Upper lobe of right lung (tissue), 1 donor: ENCODE results near the gene SAXO1. TPM values are rescaled to one million over a fixed set of nuclear protein-coding genes. Genes with fewer than 3 reads are reported as not detected.

Source experiments
- ATAC-seq: fragments of 200-7000 bp; cut with Tn5 transposase; one replicate; pipeline ENCODE4 v1.9.1; 2020; ENCODE audit warnings: mild to moderate bottlenecking, moderate library complexity
- DNase-seq: peaks from one replicate; pipeline ENCODE4 v3.0.0-alpha.2; 2020
- H3K27ac ChIP-seq: fragments of 200-600 bp; one replicate; pipeline ENCODE4 v1.8.0; 2022
- H3K27me3 ChIP-seq: fragments of 200-600 bp; one replicate; pipeline ENCODE4 v1.8.0; 2022; ENCODE audit warnings: mild to moderate bottlenecking
- H3K36me3 ChIP-seq: fragments of 200-600 bp; one replicate; pipeline ENCODE4 v1.8.0; 2022
- H3K4me1 ChIP-seq: fragments of 200-600 bp; one replicate; pipeline ENCODE4 v1.8.0; 2022
- H3K4me3 ChIP-seq: fragments of 200-600 bp; one replicate; pipeline ENCODE4 v1.8.0; 2022; ENCODE audit warnings: mild to moderate bottlenecking
- H3K9me3 ChIP-seq: fragments of 200-600 bp; one replicate; pipeline ENCODE4 v1.8.0; 2022
- intact Hi-C: fragments of 100-400 bp; cut with DNase I; formaldehyde crosslinking; loops from one replicate; pipeline ENCODE4 v1.11.0; 2022
- total RNA-seq: library from RNA; stranded (reverse); fragmentation: NEBNext Ultra II Directional; extraction: Animal tissue kit (Norgen Biotek cat#: 25700); gene quantifications from one replicate; pipeline ENCODE4 v1.2.1, GENCODE V29; 2021
- TF ChIP-seq, protein P1 (sequence below): fragments of 200-600 bp; IDR thresholded peaks from one replicate; pipeline ENCODE4 v1.8.0; 2022; ENCODE audit warnings: antibody characterized with exemption
- donor health status: DM: no; HTN: yes; CAD: no; lungs with severe emphysema.

Gene SAXO1
- total RNA-seq, 1 donor from 2014 or later, result 0.12 TPM

DNA sequence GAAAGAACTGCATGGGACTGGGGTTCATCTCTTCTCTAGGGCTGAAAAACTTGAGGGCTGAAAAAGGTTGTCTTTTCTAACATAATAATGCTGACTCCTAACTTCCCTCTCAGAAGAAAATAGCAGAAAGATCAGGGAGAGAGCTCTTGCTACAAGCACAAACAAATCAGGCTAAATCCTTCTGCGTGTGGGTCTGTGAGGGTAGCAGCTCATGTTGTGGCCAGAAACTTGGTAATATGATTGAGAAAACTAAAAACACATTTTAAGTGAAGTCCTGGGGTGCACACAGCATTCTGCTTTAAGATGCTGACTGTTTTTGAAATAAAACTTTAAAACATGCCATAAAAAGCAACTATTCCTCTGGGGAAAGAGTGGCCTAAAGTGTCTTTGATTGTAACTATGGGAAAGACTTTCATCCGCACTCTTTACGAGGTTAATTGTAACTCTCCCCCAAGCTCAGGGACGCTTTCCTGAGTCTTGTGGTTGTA is 56.7 kb downstream of the SAXO1 start:
- H3K36me3 ChIP-seq, result no peaks in the 10 kb centered on the region
- intact Hi-C loops, result no loop called here
- H3K4me1 ChIP-seq, result peaks cover 5% of the 10 kb centered on the region
- no peaks in the 10 kb centered on the region for H3K27me3 ChIP-seq
- TF ChIP-seq, protein P1, sequence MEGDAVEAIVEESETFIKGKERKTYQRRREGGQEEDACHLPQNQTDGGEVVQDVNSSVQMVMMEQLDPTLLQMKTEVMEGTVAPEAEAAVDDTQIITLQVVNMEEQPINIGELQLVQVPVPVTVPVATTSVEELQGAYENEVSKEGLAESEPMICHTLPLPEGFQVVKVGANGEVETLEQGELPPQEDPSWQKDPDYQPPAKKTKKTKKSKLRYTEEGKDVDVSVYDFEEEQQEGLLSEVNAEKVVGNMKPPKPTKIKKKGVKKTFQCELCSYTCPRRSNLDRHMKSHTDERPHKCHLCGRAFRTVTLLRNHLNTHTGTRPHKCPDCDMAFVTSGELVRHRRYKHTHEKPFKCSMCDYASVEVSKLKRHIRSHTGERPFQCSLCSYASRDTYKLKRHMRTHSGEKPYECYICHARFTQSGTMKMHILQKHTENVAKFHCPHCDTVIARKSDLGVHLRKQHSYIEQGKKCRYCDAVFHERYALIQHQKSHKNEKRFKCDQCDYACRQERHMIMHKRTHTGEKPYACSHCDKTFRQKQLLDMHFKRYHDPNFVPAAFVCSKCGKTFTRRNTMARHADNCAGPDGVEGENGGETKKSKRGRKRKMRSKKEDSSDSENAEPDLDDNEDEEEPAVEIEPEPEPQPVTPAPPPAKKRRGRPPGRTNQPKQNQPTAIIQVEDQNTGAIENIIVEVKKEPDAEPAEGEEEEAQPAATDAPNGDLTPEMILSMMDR, result no peak
- ATAC-seq (no peak), DNase-seq (no peak)
- H3K27ac ChIP-seq, result no peak overlapping the region
- H3K9me3 ChIP-seq, result no peaks in the 10 kb centered on the region
- H3K4me3 ChIP-seq, result peak overlapping the region; percentile 12

DNA sequence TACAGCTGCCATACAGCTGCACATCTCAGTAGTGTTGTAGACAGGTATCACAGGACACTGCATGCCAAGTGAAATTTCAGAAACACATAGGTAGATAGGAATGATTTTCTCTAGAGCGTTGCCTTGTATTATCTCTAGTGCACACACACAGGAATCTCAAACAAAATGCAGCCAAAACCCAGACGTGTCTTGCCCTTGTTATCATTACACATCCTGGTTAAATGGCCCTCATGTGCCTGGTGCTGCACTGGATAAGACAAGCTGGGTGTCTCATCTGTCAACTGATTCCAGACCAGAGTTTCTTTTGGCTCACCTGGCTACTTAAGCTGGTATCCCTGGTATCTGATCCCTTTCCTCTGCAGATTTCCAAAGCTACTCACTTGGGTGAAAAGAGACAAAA is 59.7 kb downstream of the SAXO1 start:
- DNase-seq, result no peak
- no peaks in the 10 kb centered on the region for H3K4me1 ChIP-seq
- ATAC-seq, result no peak
- H3K27ac ChIP-seq, result no peak overlapping the region
- no peaks in the 10 kb centered on the region for H3K36me3 ChIP-seq
- H3K9me3 ChIP-seq, result no peaks in the 10 kb centered on the region
- H3K4me3 ChIP-seq, result no peak overlapping the region
- no peaks in the 10 kb centered on the region for H3K27me3 ChIP-seq
- TF ChIP-seq, protein P1, result no peak
- intact Hi-C loops, result no loop called here

DNA sequence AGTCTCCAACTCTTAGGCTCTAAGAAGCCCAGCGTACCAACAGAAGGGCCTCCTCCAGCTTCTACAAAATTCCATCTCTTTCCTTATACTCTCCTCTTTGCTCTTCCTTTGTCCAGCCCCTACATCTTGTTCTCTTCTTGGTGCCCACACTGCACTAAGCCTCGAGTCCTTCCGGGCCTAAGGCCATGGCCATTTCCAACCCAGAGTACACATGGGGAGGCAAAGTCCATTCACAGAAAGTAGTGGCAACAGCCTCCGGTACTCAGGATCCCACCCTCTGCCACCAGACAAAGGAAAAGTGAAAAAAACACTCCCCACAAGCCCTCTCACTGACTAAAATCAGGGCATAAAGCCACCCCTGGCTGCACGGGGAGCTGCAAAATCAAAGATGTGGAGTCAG is 60.3 kb downstream of the SAXO1 start:
- intact Hi-C loops, result no loop called here
- TF ChIP-seq, protein P1, result no peak

DNA sequence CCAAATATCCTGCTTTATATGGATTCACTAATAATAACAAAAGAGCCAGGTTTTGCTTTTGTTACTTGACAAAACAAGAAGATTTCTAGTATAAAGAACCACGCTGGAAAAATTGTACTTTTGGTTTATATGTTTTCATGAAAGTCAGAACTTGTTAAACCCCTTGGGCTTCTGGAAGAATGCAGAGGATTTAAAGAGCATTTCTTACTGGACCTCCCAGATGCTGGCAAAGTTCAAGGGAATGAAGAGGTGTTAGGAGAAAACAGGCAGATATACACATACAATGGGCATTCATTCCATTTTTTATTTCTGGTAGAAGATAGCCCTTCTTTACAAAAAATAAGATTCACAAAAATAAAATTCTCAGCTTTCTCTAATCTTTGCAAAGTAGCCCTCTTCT is 61.1 kb downstream of the SAXO1 start:
- Histone ChIP-seq H3K27ac (no peak overlapping the region), H3K4me1 (no peaks in the 10 kb centered on the region), H3K36me3 (no peaks in the 10 kb centered on the region), H3K9me3 (no peaks in the 10 kb centered on the region), H3K27me3 (no peaks in the 10 kb centered on the region), H3K4me3 (no peak overlapping the region)
- intact Hi-C loops, result no loop called here
- TF ChIP-seq, protein P1, result no peak
- DNase-seq (no peak), ATAC-seq (no peak)

More for the DNA sequence above, 60.3 kb downstream of the SAXO1 start:
- Histone ChIP-seq H3K27ac (no peak overlapping the region), H3K36me3 (no peaks in the 10 kb centered on the region), H3K4me1 (no peaks in the 10 kb centered on the region), H3K27me3 (no peaks in the 10 kb centered on the region), H3K4me3 (no peak overlapping the region), H3K9me3 (no peaks in the 10 kb centered on the region)
- DNase-seq, result no peak
- ATAC-seq, result no peak

DNA sequence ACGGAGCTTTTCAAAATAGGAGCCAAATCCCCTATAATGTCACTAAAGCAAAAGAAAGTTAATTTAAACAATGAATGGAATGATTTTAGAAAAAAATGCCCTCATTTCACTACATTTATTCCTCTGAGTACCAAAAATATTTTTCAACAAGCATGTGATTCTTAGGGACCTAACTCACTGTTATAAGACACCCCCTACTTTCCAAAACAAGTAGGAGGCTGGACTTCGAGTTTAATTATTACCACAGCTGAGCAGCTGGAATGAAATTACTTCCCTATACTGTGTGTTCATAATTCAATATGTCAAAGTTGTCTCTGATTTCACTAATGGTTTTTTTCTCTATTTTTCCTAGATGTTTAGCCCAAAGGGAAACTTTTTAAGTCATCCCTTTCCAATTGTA is 61.6 kb downstream of the SAXO1 start:
- TF ChIP-seq, protein P1, result no peak
- no peaks in the 10 kb centered on the region for H3K9me3 ChIP-seq
- no peaks in the 10 kb centered on the region for H3K27me3 ChIP-seq
- no peaks in the 10 kb centered on the region for H3K4me1 ChIP-seq
- H3K36me3 ChIP-seq, result no peaks in the 10 kb centered on the region
- intact Hi-C loops, result no loop called here
- ATAC-seq, result no peak
- H3K4me3 ChIP-seq, result no peak overlapping the region
- DNase-seq, result no peak
- H3K27ac ChIP-seq, result no peak overlapping the region

DNA sequence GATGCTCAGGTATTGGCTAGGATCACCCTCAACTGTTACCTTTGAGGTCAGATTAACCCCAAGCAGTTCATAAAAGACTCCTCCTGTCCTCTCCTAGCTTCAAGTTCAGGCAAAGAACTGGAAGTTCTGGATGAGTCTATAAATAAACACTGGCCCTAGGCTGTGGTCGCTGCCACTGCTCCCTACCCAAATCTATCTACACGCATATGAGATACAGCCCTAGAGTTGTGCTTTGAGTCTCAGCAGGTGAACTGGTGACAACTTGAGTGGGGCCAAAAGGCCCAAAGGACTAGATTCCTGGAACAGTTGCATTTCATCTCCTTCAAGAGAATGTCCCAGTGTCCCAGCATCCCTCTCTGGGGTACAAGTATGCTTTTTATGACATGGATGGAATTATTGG is 62.6 kb downstream of the SAXO1 start:
- TF ChIP-seq, protein P1, result no peak
- no peaks in the 10 kb centered on the region for H3K9me3 ChIP-seq
- no peaks in the 10 kb centered on the region for H3K4me1 ChIP-seq
- DNase-seq (no peak), ATAC-seq (no peak)
- intact Hi-C loops, result no loop called here
- H3K36me3 ChIP-seq, result no peaks in the 10 kb centered on the region
- H3K27ac ChIP-seq, result no peak overlapping the region
- no peaks in the 10 kb centered on the region for H3K27me3 ChIP-seq
- H3K4me3 ChIP-seq, result no peak overlapping the region
